Activated CD8-positive, alpha-beta memory T cell treated with anti-CD3 and anti-CD28 coated beads, Interleukin-2, amount 50 U/mL, for 48 hours (primary cell): ENCODE results near the gene LIPT2.

Experiments
- DNase-seq: peaks from one replicate; pipeline ENCODE4 v3.0.0-alpha.2; 2020

The LIPT2 gene

GRCh38 chr11:74494916-74495315 is 1.4 kb upstream of the LIPT2 start:
- no peak for DNase-seq

- DNase-seq = no peak
Measured at GRCh38 chr11:74493791-74494630, 487 bp upstream of the LIPT2 start.

GRCh38 chr11:74492084-74492483 is 1.4 kb downstream of the LIPT2 start:
- DNase-seq = no peak

- DNase-seq = no peak
Measured at GRCh38 chr11:74490941-74491340, 2.6 kb downstream of the LIPT2 start.

GRCh38 chr11:74487875-74488274 is 5.6 kb downstream of the LIPT2 start:
- DNase-seq = no peak

- no peak for DNase-seq
Measured at GRCh38 chr11:74485868-74486267, 7.7 kb downstream of the LIPT2 start.

- no peak for DNase-seq
Measured at GRCh38 chr11:74480688-74481417, 12.7 kb downstream of the LIPT2 start.

GRCh38 chr11:74479732-74480123 is 13.8 kb downstream of the LIPT2 start:
- no peak for DNase-seq

GRCh38 chr11:74478877-74479731 is 14.4 kb downstream of the LIPT2 start:
- DNase-seq = no peak

GRCh38 chr11:74476536-74476935 is 17.0 kb downstream of the LIPT2 start:
- no peak for DNase-seq

- peak; percentile 22 for DNase-seq
Measured at GRCh38 chr11:74474316-74474715, 19.2 kb downstream of the LIPT2 start.

- peak; percentile 23 for DNase-seq
Measured at GRCh38 chr11:74473382-74474173, 19.9 kb downstream of the LIPT2 start.

- DNase-seq = no peak
Measured at GRCh38 chr11:74471668-74472429, 21.7 kb downstream of the LIPT2 start.

- peak; percentile 15 for DNase-seq
Measured at GRCh38 chr11:74471037-74471436, 22.5 kb downstream of the LIPT2 start.

- peak; percentile 25 for DNase-seq
Measured at GRCh38 chr11:74470526-74470925, 23.0 kb downstream of the LIPT2 start.

- DNase-seq = no peak
Measured at GRCh38 chr11:74468936-74469335, 24.6 kb downstream of the LIPT2 start.

- DNase-seq = no peak
Measured at GRCh38 chr11:74468521-74468920, 25.0 kb downstream of the LIPT2 start.

GRCh38 chr11:74468058-74468457 is 25.5 kb downstream of the LIPT2 start:
- peak; percentile 42 for DNase-seq

- peak; percentile 41 for DNase-seq
Measured at GRCh38 chr11:74466916-74467885, 26.3 kb downstream of the LIPT2 start, which contains the start of gene KCNE3. Gene KCNE3 (minus strand): TSS chr11:74467549. CDS start chr11:74457563, 9,986 bp downstream.

- peak; percentile 22 for DNase-seq
Measured at GRCh38 chr11:74465291-74465708, 28.2 kb downstream of the LIPT2 start.
